Progenitor cell of endocrine pancreas (in vitro differentiated cells): Measurements from ENCODE around the gene NIM1K. TPM values are rescaled to one million over a fixed set of nuclear protein-coding genes. Genes with fewer than 3 reads are reported as not detected.
"Not testable (repeated sequence)": the region's sequence is repeated elsewhere in the genome, so short reads cannot be mapped to it uniquely, and the experiment has no call there.

Experiments used
- DNase-seq: peaks from one replicate; pipeline ENCODE4 v3.0.0; 2021; ENCODE audit warnings: low spot score; ENCODE audit not compliant: unreplicated experiment
- H3K27ac Mint-ChIP-seq: 2 replicates; pipeline ENCODE4 v1.8.0; 2021; ENCODE audit warnings: mild to moderate bottlenecking, moderate library complexity, mixed read lengths
- H3K27me3 Mint-ChIP-seq: 2 replicates; pipeline ENCODE4 v1.8.0; 2021; ENCODE audit warnings: mixed read lengths
- H3K36me3 Mint-ChIP-seq: 2 replicates; pipeline ENCODE4 v1.8.0; 2022; ENCODE audit warnings: mixed read lengths; ENCODE audit not compliant: insufficient read depth
- H3K4me1 Mint-ChIP-seq: 2 replicates; pipeline ENCODE4 v1.8.0; 2021; ENCODE audit warnings: low read depth, mixed read lengths
- H3K4me3 Mint-ChIP-seq: 2 replicates; pipeline ENCODE4 v1.8.0; 2021; ENCODE audit warnings: low read depth, mild to moderate bottlenecking, moderate library complexity, mixed read lengths
- H3K9me3 Mint-ChIP-seq: 2 replicates; pipeline ENCODE4 v1.8.0; 2021; ENCODE audit warnings: low read depth, mixed read lengths
- CTCF ChIP-seq: fragments of 200-600 bp; sonication (generic); IDR thresholded peaks from one replicate; pipeline ENCODE4 v1.5.0; 2021; ENCODE audit warnings: antibody characterized with exemption, mild to moderate bottlenecking; ENCODE audit not compliant: unreplicated experiment
- total RNA-seq: library from RNA; stranded (reverse); gene quantifications from 2 replicates; pipeline ENCODE4 v1.2.1, GENCODE V29; 2021

NIM1K gene
- total RNA-seq, 1 donor from 2014 or later = 0.19 TPM

GRCh38 chr5:43315263-43315662 is 123.2 kb downstream of the NIM1K start:
- H3K4me1 Mint-ChIP-seq = peaks cover 24% of the 10 kb centered on the region
- H3K9me3 Mint-ChIP-seq = peaks cover 15% of the 10 kb centered on the region
- no peak overlapping the region for H3K27ac Mint-ChIP-seq
- TF ChIP-seq CTCF = no peak
- no peaks in the 10 kb centered on the region for H3K27me3 Mint-ChIP-seq
- DNase-seq = no peak
- peaks cover 4% of the 10 kb centered on the region for H3K36me3 Mint-ChIP-seq
- no peak overlapping the region for H3K4me3 Mint-ChIP-seq

- H3K27ac Mint-ChIP-seq = no peak overlapping the region
- H3K9me3 Mint-ChIP-seq = peaks cover 17% of the 10 kb centered on the region
- peaks cover 24% of the 10 kb centered on the region for H3K4me1 Mint-ChIP-seq
- no peaks in the 10 kb centered on the region for H3K27me3 Mint-ChIP-seq
- no peak for TF ChIP-seq CTCF
- peaks cover 3% of the 10 kb centered on the region for H3K36me3 Mint-ChIP-seq
- DNase-seq = no peak
- H3K4me3 Mint-ChIP-seq = no peak overlapping the region
Measured at GRCh38 chr5:43315682-43316081, 123.7 kb downstream of the NIM1K start.

GRCh38 chr5:43316421-43316820 is 124.4 kb downstream of the NIM1K start:
- peaks cover 21% of the 10 kb centered on the region for H3K4me1 Mint-ChIP-seq
- peaks cover 2% of the 10 kb centered on the region for H3K36me3 Mint-ChIP-seq
- peaks cover 19% of the 10 kb centered on the region for H3K9me3 Mint-ChIP-seq
- H3K4me3 Mint-ChIP-seq = no peak overlapping the region
- H3K27ac Mint-ChIP-seq = no peak overlapping the region
- no peak for DNase-seq
- no peaks in the 10 kb centered on the region for H3K27me3 Mint-ChIP-seq
- no peak for TF ChIP-seq CTCF

- no peak overlapping the region for H3K27ac Mint-ChIP-seq
Measured at GRCh38 chr5:43320846-43321245, 128.8 kb downstream of the NIM1K start.

GRCh38 chr5:43323488-43323887 is 131.5 kb downstream of the NIM1K start:
- not testable (repeated sequence) for H3K27ac Mint-ChIP-seq, H3K4me1 Mint-ChIP-seq, H3K4me3 Mint-ChIP-seq, H3K36me3 Mint-ChIP-seq, DNase-seq, H3K27me3 Mint-ChIP-seq
- H3K9me3 Mint-ChIP-seq = peaks cover 10% of the 10 kb centered on the region

More at GRCh38 chr5:43320846-43321245, 128.8 kb downstream of the NIM1K start:
- Mint-ChIP-seq H3K9me3 (peaks cover 8% of the 10 kb centered on the region), H3K4me3 (no peak overlapping the region), H3K4me1 (peaks cover 5% of the 10 kb centered on the region), H3K27me3 (no peaks in the 10 kb centered on the region), H3K36me3 (no peaks in the 10 kb centered on the region)
- DNase-seq = no peak
- no peak for TF ChIP-seq CTCF

GRCh38 chr5:43325624-43326023 is 133.6 kb downstream of the NIM1K start:
- not testable (repeated sequence) for H3K27me3 Mint-ChIP-seq, H3K9me3 Mint-ChIP-seq, H3K27ac Mint-ChIP-seq, H3K4me3 Mint-ChIP-seq, H3K4me1 Mint-ChIP-seq, H3K36me3 Mint-ChIP-seq, DNase-seq

Other genes with a start within 250 kb of the NIM1K start
- 0.87 and 0.93 TPM in 2 replicates for gene ANXA2R, start 151.9 kb upstream of the NIM1K start, total RNA-seq
- gene ZNF131, start 71.3 kb upstream of the NIM1K start, total RNA-seq = 46.9 and 54.7 TPM in 2 replicates
- 170 and 196 TPM in 2 replicates for gene HMGCS1, start 121.2 kb downstream of the NIM1K start, total RNA-seq
- not detected in 2 replicates for gene CCL28, start 220.2 kb downstream of the NIM1K start, total RNA-seq